ENCODE data around the gene SUB1.

DNA sequence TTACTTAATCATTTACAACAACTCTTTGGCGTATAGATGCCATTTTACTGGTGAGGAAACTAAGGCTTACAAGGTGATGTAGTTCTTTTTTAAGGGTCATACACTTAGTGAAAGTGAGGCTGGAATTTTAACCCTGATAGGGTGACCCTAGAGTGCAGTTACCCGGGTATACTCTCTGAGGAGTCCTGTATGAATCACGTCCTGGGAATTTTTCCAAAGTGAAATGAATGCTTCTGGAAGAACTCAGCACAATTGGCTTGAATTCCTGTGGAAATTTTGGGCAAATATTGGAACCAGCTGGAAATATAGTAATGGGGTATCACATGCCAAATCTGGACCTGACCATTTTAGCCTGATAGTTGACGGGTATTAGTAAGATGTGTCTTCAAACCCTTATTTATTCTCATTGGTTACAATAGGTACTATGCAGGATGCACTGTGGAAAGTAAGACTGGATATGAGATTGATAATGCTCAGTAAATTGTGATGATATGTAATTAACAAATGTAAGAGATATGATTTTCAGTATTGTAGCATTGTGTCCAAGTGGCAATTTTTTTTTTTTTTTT is 14.8 kb downstream of the SUB1 start:
- TF ChIP-seq, protein P1, sequence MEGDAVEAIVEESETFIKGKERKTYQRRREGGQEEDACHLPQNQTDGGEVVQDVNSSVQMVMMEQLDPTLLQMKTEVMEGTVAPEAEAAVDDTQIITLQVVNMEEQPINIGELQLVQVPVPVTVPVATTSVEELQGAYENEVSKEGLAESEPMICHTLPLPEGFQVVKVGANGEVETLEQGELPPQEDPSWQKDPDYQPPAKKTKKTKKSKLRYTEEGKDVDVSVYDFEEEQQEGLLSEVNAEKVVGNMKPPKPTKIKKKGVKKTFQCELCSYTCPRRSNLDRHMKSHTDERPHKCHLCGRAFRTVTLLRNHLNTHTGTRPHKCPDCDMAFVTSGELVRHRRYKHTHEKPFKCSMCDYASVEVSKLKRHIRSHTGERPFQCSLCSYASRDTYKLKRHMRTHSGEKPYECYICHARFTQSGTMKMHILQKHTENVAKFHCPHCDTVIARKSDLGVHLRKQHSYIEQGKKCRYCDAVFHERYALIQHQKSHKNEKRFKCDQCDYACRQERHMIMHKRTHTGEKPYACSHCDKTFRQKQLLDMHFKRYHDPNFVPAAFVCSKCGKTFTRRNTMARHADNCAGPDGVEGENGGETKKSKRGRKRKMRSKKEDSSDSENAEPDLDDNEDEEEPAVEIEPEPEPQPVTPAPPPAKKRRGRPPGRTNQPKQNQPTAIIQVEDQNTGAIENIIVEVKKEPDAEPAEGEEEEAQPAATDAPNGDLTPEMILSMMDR (IDR thresholded peaks at IDR 0.05) = no peak
- no peak for TF ChIP-seq POLR2AphosphoS5 (IDR thresholded peaks at IDR 0.05)
- no peak for TF ChIP-seq POLR2A (IDR thresholded peaks at IDR 0.05)
- no peak for TF ChIP-seq EP300 (IDR thresholded peaks at IDR 0.05)
